ENCODE data around the gene TMEM164. TPM values are rescaled to one million over a fixed set of nuclear protein-coding genes. Genes with fewer than 3 reads are reported as not detected.

Gene TMEM164
- polyA plus RNA-seq, 1 experiment = 12.9 TPM

GRCh38 chrX:110059410-110059809 is 56.5 kb downstream of the TMEM164 start:
- Histone ChIP-seq H3K27me3 (ENCODE audit: control insufficient read depth, insufficient read depth, low read length) (no peaks in the 10 kb centered on the region), H3K27ac (ENCODE audit: low read depth, low read length) (no peak overlapping the region), H3K9me3 (ENCODE audit: control insufficient read depth, insufficient read depth, low read length) (no peaks in the 10 kb centered on the region), H3K4me3 (ENCODE audit: low read depth, low read length) (no peak overlapping the region)
- POLR2A ChIA-PET = no interaction called here
- CTCF ChIA-PET = no interaction called here
- DNase-seq (ENCODE audit: low read depth, low spot score) = no peak
- TF ChIP-seq CTCF (IDR thresholded peaks at IDR 0.05; ENCODE audit: low read depth, low read length) = no peak

- H3K4me3 ChIP-seq (ENCODE audit: low read depth, low read length) = no peak overlapping the region
- no peak for TF ChIP-seq CTCF (IDR thresholded peaks at IDR 0.05; ENCODE audit: low read depth, low read length)
- DNase-seq (ENCODE audit: low read depth, low spot score) = no peak
- POLR2A ChIA-PET = no interaction called here
- no peaks in the 10 kb centered on the region for H3K27me3 ChIP-seq (ENCODE audit: control insufficient read depth, insufficient read depth, low read length)
- CTCF ChIA-PET = no interaction called here
- no peak overlapping the region for H3K27ac ChIP-seq (ENCODE audit: low read depth, low read length)
- H3K9me3 ChIP-seq (ENCODE audit: control insufficient read depth, insufficient read depth, low read length) = no peaks in the 10 kb centered on the region
Measured at GRCh38 chrX:110060317-110060716, 57.4 kb downstream of the TMEM164 start.

- TF ChIP-seq CTCF (IDR thresholded peaks at IDR 0.05; ENCODE audit: low read depth, low read length) = no peak
- Histone ChIP-seq H3K27ac (ENCODE audit: low read depth, low read length) (no peak overlapping the region), H3K4me3 (ENCODE audit: low read depth, low read length) (no peak overlapping the region), H3K9me3 (ENCODE audit: control insufficient read depth, insufficient read depth, low read length) (no peaks in the 10 kb centered on the region), H3K27me3 (ENCODE audit: control insufficient read depth, insufficient read depth, low read length) (no peaks in the 10 kb centered on the region)
- CTCF ChIA-PET = no interaction called here
- POLR2A ChIA-PET = no interaction called here
- DNase-seq (ENCODE audit: low read depth, low spot score) = no peak
Measured at GRCh38 chrX:110060846-110061537, 58.1 kb downstream of the TMEM164 start.

- no peak overlapping the region for H3K4me3 ChIP-seq (ENCODE audit: low read depth, low read length)
- ChIA-PET POLR2A (no interaction called here), CTCF (no interaction called here)
- no peak for TF ChIP-seq CTCF (IDR thresholded peaks at IDR 0.05; ENCODE audit: low read depth, low read length)
- H3K27me3 ChIP-seq (ENCODE audit: control insufficient read depth, insufficient read depth, low read length) = no peaks in the 10 kb centered on the region
- no peak overlapping the region for H3K27ac ChIP-seq (ENCODE audit: low read depth, low read length)
- DNase-seq (ENCODE audit: low read depth, low spot score) = no peak
- no peaks in the 10 kb centered on the region for H3K9me3 ChIP-seq (ENCODE audit: control insufficient read depth, insufficient read depth, low read length)
Measured at GRCh38 chrX:110062919-110063318, 60.0 kb downstream of the TMEM164 start.

GRCh38 chrX:110066488-110067225 is 63.7 kb downstream of the TMEM164 start:
- DNase-seq (ENCODE audit: low read depth, low spot score) = no peak
- H3K9me3 ChIP-seq (ENCODE audit: control insufficient read depth, insufficient read depth, low read length) = no peaks in the 10 kb centered on the region
- ChIA-PET POLR2A (no interaction called here), CTCF (no interaction called here)
- no peak overlapping the region for H3K4me3 ChIP-seq (ENCODE audit: low read depth, low read length)
- TF ChIP-seq CTCF (IDR thresholded peaks at IDR 0.05; ENCODE audit: low read depth, low read length) = no peak
- no peaks in the 10 kb centered on the region for H3K27me3 ChIP-seq (ENCODE audit: control insufficient read depth, insufficient read depth, low read length)
- no peak overlapping the region for H3K27ac ChIP-seq (ENCODE audit: low read depth, low read length)
